Glomerular visceral epithelial cell (primary cell): Measurements from ENCODE around the gene MIA2.
A peak's percentile ranks its signal among the peaks of the same experiment; 100 is the strongest.
"Not testable (repeated sequence)": the region's sequence is repeated elsewhere in the genome, so short reads cannot be mapped to it uniquely, and the experiment has no call there.

Experiments
- DNase-seq: peaks from one replicate; pipeline ENCODE4 v3.0.0-alpha.2; 2016; ENCODE audit errors: extremely low spot score

The MIA2 gene

GRCh38 chr14:39233680-39234326 lies at the start of gene MIA2:
MIA2 (plus strand) TSS chr14:39233915; CDS start chr14:39234115, 200 bp downstream.
- no peak for DNase-seq

DNA sequence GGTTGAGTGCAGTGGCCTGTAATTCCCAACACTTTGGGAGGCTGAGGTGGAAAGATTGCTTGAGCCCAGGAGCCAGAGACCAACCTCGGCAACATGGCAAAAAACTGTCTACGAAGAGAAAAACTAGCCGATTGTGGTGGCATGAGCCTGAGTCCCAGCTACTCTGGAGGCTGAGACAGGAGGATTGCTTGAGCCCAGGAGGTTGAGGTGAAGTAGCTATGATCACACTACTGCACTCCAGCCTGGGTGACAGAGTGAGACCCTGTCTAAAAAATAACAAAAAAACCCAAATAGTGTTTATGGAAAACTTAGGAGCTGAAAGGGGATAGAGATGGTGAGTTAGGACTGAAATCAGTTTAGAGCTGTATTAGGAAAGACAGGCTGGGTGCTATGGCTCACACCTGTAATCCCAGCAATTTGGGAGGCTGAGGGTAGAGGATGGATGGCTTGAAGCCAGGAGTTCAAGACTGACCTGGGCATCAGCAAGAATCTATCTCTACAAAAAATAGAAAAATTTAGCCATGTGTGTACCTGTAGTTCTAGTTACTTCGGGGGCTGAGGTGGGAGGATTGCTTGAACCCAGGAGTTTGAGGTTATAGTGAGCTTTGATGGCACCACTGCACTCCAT lies 49.0 kb upstream of the MIA2 start:
- no peak for DNase-seq

- no peak for DNase-seq
Observed at GRCh38 chr14:39185256-39186049, 48.3 kb upstream of the MIA2 start.

GRCh38 chr14:39186941-39187525 lies 46.7 kb upstream of the MIA2 start:
- no peak for DNase-seq

DNA sequence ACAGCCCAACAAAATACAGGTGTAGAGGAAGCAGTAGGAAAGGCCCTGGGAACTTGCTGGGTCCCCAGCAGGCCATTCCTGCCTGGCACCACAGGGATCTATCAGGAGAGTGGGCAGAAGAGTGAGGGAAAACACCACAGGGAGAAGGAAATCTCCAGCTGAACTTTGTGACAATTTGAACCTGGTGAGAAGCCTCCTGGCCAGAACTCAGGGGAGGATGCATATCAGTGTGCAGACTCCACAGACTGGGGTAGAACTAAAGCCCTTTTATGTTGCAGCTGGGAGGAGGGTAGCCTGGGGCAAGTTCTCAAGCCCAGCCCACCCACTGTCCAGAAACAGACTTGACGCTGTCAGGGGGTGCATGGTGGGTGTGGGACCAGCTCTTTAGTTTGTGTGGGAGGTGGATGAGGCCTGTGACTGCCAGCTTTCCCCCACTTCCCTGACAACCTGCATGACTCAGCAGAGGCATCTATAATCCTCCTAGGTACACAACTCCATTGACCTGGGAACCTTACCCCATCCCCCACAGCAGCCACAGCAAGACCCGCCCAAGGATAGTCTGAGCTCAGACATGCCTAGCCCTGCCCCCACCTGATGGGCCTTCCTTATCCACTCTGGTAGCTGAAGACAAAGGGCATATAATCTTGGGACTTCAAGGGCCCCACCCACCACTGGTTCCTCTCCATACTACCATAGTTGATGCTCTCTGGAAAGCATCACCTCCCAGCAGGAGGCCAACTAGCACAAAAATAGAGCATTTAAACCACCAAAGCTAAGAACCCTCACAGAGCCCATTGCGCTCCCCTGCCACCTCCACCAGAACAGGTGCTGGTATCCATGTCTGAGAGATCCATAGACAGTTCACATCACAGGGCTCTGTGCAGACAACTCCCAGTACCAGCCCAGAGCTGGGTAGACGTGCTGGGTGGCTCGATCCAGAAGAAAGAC lies 29.8 kb upstream of the MIA2 start:
- no peak for DNase-seq

DNA sequence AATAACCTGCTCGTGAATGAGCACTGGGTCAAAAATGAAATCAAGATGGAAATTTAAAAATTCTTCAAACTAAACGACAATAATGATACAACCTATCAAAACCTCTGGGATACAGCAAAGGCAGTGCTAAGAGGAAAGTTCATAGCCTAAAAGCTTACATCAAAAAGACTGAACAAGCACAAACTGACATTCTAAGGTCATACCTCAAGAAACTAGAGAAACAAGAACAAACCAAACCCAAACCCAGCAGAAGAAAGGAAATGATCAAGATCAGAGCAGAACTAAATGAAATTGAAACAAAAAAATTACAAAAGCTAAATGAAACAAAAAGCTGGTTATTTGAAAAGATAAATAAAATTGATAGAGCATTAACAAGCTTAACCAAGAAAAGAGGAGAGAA lies 26.3 kb upstream of the MIA2 start:
- DNase-seq, result not testable (repeated sequence)

GRCh38 chr14:39211109-39211741 lies 22.5 kb upstream of the MIA2 start:
- no peak for DNase-seq

GRCh38 chr14:39212034-39212433 lies 21.7 kb upstream of the MIA2 start:
- DNase-seq, result no peak

GRCh38 chr14:39212693-39213092 lies 21.0 kb upstream of the MIA2 start:
- DNase-seq, result no peak

GRCh38 chr14:39217214-39217879 lies 16.4 kb upstream of the MIA2 start:
- DNase-seq, result no peak

GRCh38 chr14:39218171-39218769 lies 15.4 kb upstream of the MIA2 start:
- peak; percentile 41 for DNase-seq

GRCh38 chr14:39219075-39219499 lies 14.6 kb upstream of the MIA2 start:
- DNase-seq, result peak; percentile 36

DNA sequence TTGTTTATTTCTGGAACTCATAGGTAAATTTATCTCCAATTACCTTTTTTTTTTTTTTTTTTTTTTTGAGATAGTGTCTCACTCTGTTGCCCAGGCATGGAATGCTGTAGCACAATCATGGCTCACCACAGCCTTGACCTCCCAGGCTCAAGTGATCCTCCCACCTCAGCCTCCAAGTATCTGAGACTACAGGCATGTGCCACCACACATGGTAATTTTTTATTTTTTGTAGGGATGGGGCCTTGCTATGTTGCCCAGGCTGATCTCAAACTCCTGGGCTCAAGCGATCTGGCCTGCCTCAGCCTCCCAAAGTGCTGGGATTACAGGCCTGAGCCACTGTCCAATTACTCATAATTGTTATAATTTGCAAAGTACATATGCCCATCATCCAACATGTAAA lies 13.2 kb upstream of the MIA2 start:
- not testable (repeated sequence) for DNase-seq

DNA sequence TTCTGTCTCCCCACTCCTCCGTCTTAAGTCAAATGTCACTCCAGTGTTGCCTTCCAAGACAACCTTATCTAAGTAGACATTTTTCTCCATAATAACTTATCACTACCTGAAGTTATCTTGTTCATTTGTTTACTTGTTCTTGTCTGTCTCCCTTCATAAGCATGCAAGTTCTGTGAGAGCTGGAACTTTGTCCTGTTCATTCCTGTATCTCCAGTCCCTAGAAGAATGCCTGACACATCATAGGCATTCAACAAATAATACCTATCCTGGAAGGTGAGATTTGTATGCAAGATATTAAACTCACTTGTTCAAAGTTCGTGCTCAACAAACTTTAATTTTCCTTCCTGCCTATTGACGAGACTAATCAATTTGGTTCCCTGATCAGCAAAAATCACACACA lies 5.7 kb upstream of the MIA2 start:
- DNase-seq, result no peak

DNA sequence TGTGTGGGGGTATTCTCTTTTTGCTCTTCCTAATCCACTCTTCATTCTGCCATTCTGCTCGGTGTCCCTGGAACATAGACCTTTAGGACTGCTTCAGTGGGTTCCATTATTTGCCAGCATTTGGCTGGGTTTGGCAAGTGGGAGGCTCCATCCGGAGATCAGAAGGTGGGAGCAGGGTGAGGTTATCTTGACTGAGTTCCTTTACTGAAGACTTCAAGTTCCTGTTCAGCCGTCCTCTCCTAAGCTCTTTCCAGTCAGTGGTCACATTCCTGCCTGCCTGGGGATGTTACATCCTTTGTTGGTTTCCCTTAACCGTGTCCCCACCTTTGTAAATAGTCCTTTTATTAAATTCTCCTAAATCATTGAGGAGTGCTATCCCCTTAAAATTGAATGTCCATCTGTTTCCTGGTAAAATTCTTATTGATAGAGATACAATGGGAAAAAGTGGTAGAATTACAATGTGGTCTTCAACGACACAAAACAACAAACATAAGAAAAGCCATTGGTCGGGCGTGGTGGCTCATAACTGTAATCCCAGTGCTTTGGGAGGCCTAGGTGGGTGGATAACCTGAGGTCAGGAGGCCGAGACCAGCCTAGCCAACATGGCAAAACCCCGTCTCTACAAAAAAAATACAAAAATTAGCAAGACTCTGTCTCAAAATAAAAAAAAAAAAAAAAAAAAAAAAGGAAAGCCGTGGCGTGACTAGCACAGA lies 5.0 kb upstream of the MIA2 start:
- DNase-seq, result no peak

DNA sequence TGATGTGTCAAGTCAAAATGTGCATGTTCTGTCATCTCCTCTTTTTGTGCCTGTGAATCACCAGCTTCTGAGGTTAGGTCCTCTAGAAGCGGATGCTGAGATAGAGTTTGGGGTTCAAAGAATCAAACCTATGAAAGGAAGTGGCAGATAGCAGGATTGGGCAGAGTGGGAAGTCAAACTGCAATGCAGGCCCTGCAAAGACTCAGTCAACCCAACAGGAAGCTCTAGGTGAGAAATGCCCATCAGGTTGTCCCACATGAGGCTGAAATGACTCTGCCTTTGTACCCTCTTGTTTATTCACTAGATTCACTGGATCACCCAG lies 4.5 kb upstream of the MIA2 start:
- DNase-seq, result peak; percentile 31

DNA sequence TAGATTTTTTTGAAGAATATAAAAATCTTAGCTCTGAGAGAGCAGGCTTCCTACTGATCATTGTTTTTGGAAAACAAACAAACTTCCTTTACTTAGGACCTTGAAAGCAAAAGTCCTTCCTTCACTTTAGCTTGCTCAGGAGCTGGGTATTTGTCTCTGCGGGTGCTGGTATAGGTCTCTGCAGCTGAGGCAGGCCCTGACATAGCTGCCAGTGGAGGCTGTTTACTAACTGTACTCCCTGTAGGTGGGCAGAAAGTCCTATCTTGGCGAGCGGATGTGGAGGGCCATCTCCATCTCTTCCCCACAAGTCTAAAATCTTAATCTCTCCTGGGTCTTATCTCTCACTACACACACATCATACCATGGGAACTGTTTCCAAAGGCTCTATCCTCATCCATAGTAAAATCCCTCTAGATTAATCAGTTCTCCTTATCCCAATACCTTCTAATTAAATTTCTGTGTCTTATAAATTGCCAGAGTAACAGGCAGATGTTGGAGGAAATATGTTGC lies 4.1 kb upstream of the MIA2 start:
- DNase-seq, result no peak

GRCh38 chr14:39230416-39231035 lies 3.2 kb upstream of the MIA2 start:
- DNase-seq, result no peak
